Left lung (tissue), 10 donors: Measurements from ENCODE around the gene SMAD2. TPM values are rescaled to one million over a fixed set of nuclear protein-coding genes. Genes with fewer than 3 reads are reported as not detected.
A peak's percentile ranks its signal among the peaks of the same experiment; 100 is the strongest.

Source experiments
- ATAC-seq: fragments of 200-7000 bp; cut with Tn5 transposase; one replicate; pipeline ENCODE4 v1.9.1; 2020; ENCODE audit warnings: moderate library complexity
- DNase-seq, 4 donors: peaks; one replicate each; pipeline ENCODE4 v3.0.0-alpha.2; 2013 to 2020
- H3K27ac ChIP-seq, 2 donors: fragments of 200-600 bp; sonication (generic) in 1 of 2; one replicate each; pipeline versions ENCODE4 v1.5.0 to v1.8.0; 2020 to 2021
- H3K27me3 ChIP-seq, 2 donors: fragments of 200-600 bp; sonication (generic) in 1 of 2; one replicate each; pipeline versions ENCODE4 v1.5.0 to v1.8.0; 2020 to 2021
- H3K36me3 ChIP-seq, 2 donors: fragments of 200-600 bp; sonication (generic) in 1 of 2; one replicate each; pipeline versions ENCODE4 v1.5.0 to v1.8.0; 2020 to 2021
- H3K4me1 ChIP-seq, 2 donors: fragments of 200-600 bp; one replicate each; pipeline ENCODE4 v1.8.0; 2021
- H3K4me3 ChIP-seq, 2 donors: fragments of 200-600 bp; sonication (generic) in 1 of 2; one replicate each; pipeline versions ENCODE4 v1.5.0 to v1.8.0; 2020 to 2021; ENCODE audit warnings: mild to moderate bottlenecking in 1 of 2
- H3K9me3 ChIP-seq, 2 donors: fragments of 200-600 bp; sonication (generic) in 1 of 2; one replicate each; pipeline versions ENCODE4 v1.5.0 to v1.8.0; 2020 to 2021
- intact Hi-C, 2 donors: fragments of 100-400 bp; cut with DNase I; formaldehyde crosslinking; loops; one replicate each; pipeline versions ENCODE4 v1.11.2 to v1.14.2; 2022
- polyA plus RNA-seq, 6 donors: library from polyadenylated mRNA; unstranded; fragments of 120-200 nt; gene quantifications; one replicate each; pipeline ENCODE4 v1.2.1, GENCODE V29; 2013; ENCODE audit not compliant: insufficient read length in 6 of 6
- total RNA-seq, 2 donors: library from RNA; stranded (reverse); fragmentation: NEBNext Ultra II Directional; extraction: Animal tissue kit (Norgen Biotek cat#: 25700); gene quantifications; one replicate each; pipeline ENCODE4 v1.2.1, GENCODE V29; 2021
- TF ChIP-seq, protein P1 (sequence below), 2 donors: fragments of 200-600 bp; sonication (generic) in 1 of 2; IDR thresholded peaks; one replicate each; pipeline versions ENCODE4 v1.5.0 to v1.8.0; 2021; ENCODE audit warnings: antibody characterized with exemption in 2 of 2
- donor health status: DM: no; HTN: yes; CAD: no.
- donor health status: DM: no; HTN: no; CAD: no.

SMAD2 gene
- total and polyA plus RNA-seq, 8 donors = 75.9 to 143 (median 85.9) TPM

DNA sequence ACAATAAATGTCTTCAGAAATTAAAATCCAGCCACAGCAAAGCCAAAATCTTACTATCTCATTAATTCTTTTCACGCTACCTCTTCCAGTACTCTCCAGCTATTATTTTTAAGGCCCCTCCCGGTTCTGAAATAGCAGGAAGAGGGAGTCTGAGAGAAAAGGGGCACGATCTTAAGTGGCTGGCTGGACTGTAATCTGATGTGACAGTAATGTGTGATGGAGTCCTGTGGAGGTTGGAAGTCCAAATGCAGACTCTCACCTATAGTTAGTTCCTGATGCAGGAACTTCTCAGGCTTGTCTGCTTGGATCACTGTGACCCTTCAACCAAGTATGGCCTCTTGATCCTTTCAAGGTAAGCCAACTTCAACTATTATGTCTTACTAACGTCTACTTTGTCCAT lies 43.2 kb downstream of the SMAD2 start:
- Histone ChIP-seq H3K4me1 (no peaks in the 10 kb centered on the region), H3K27ac (no peak overlapping the region), H3K36me3 (peaks cover 0 to 38% of the 10 kb centered on the region in 2 donors), H3K27me3 (no peaks in the 10 kb centered on the region), H3K9me3 (no peaks in the 10 kb centered on the region), H3K4me3 (no peak overlapping the region)
- TF ChIP-seq, protein P1, sequence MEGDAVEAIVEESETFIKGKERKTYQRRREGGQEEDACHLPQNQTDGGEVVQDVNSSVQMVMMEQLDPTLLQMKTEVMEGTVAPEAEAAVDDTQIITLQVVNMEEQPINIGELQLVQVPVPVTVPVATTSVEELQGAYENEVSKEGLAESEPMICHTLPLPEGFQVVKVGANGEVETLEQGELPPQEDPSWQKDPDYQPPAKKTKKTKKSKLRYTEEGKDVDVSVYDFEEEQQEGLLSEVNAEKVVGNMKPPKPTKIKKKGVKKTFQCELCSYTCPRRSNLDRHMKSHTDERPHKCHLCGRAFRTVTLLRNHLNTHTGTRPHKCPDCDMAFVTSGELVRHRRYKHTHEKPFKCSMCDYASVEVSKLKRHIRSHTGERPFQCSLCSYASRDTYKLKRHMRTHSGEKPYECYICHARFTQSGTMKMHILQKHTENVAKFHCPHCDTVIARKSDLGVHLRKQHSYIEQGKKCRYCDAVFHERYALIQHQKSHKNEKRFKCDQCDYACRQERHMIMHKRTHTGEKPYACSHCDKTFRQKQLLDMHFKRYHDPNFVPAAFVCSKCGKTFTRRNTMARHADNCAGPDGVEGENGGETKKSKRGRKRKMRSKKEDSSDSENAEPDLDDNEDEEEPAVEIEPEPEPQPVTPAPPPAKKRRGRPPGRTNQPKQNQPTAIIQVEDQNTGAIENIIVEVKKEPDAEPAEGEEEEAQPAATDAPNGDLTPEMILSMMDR (IDR thresholded peaks at IDR 0.05) = no peak
- ATAC-seq = no peak
- no peak for DNase-seq
- intact Hi-C loops = no loop called here

GRCh38 chr18:47883771-47884413 lies 46.6 kb downstream of the SMAD2 start:
- H3K27ac ChIP-seq = no peak overlapping the region
- no peak for DNase-seq
- peak; percentile 24 for ATAC-seq

DNA sequence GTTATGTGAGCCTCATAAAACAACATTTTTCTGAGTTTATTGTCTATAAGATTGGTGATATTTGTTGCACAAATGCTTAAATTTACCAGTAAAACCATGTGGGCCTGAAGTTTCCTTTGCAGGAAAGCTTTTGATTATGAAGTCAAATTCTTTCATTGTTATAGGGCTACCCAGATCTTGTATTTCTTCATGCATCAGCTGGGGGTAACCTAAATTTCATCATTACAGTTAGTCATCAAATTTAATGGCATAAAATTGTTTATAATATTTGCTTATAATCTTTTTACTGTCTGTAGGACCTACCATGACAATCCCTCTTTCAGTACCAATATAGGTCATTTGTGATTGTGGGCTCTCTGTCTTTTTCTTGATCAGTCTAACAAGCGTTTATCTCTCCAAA lies 47.8 kb downstream of the SMAD2 start:
- no peaks in the 10 kb centered on the region for H3K27me3 ChIP-seq
- no peak overlapping the region for H3K4me3 ChIP-seq
- no peaks in the 10 kb centered on the region for H3K9me3 ChIP-seq
- H3K27ac ChIP-seq = no peak overlapping the region
- no peak for DNase-seq
- intact Hi-C loops = no loop called here
- H3K36me3 ChIP-seq = peaks cover 0 to 28% of the 10 kb centered on the region in 2 donors
- TF ChIP-seq, protein P1 (IDR thresholded peaks at IDR 0.05) = no peak
- ATAC-seq = no peak
- no peaks in the 10 kb centered on the region for H3K4me1 ChIP-seq

More at GRCh38 chr18:47883771-47884413, 46.6 kb downstream of the SMAD2 start:
- H3K27me3 ChIP-seq = no peaks in the 10 kb centered on the region
- no peak overlapping the region for H3K4me3 ChIP-seq
- TF ChIP-seq, protein P1 (IDR thresholded peaks at IDR 0.05) = no peak
- H3K36me3 ChIP-seq = peaks cover 0 to 33% of the 10 kb centered on the region in 2 donors
- intact Hi-C loops = no loop called here
- no peaks in the 10 kb centered on the region for H3K4me1 ChIP-seq
- H3K9me3 ChIP-seq = no peaks in the 10 kb centered on the region

GRCh38 chr18:47881752-47882455 lies 48.6 kb downstream of the SMAD2 start:
- Histone ChIP-seq H3K27me3 (no peaks in the 10 kb centered on the region), H3K9me3 (no peaks in the 10 kb centered on the region), H3K4me3 (no peak overlapping the region), H3K36me3 (peaks cover 0 to 28% of the 10 kb centered on the region in 2 donors), H3K27ac (no peak overlapping the region), H3K4me1 (no peaks in the 10 kb centered on the region)
- DNase-seq (peak in 2 of 4 donors; percentile 17 to 18), ATAC-seq (peak; percentile 82)
- intact Hi-C loops = no loop called here
- TF ChIP-seq, protein P1 (IDR thresholded peaks at IDR 0.05) = no peak

DNA sequence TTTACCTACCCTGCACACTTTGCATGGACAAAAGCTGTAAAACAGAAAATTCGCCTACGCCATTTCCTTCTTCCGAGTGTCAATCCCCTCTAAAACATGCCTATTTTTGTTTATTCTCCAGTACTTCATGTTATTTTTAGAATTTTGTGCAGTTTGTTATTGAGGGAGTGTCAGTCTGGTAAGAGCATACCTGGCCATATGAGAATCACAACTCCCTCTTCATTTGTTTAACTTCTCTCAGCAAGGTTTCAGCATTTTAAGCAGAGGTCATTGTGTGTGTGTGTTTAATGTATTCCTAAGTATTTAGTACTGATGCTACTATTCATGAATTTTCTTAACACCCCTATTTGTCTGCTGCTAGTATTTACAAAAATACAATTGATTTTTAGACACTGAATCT lies 49.4 kb downstream of the SMAD2 start:
- no peak for DNase-seq
- Histone ChIP-seq H3K9me3 (no peaks in the 10 kb centered on the region), H3K27ac (no peak overlapping the region), H3K4me1 (no peaks in the 10 kb centered on the region), H3K27me3 (no peaks in the 10 kb centered on the region), H3K36me3 (peaks cover 0 to 24% of the 10 kb centered on the region in 2 donors), H3K4me3 (no peak overlapping the region)
- TF ChIP-seq, protein P1 (IDR thresholded peaks at IDR 0.05) = no peak
- ATAC-seq = peak; percentile 80
- intact Hi-C loops = no loop called here
